Aorta (tissue), 5 donors: Measurements from ENCODE around the gene VPS35L. TPM values are rescaled to one million over a fixed set of nuclear protein-coding genes. Genes with fewer than 3 reads are reported as not detected.
A peak's percentile ranks its signal among the peaks of the same experiment; 100 is the strongest.
"Not testable (repeated sequence)": the region's sequence is repeated elsewhere in the genome, so short reads cannot be mapped to it uniquely, and the experiment has no call there.

Source experiments
- ATAC-seq: fragments of 200-7000 bp; cut with Tn5 transposase; one replicate; pipeline ENCODE4 v1.9.1; 2022; ENCODE audit warnings: moderate library complexity; ENCODE audit not compliant: low FRiP score
- DNase-seq, 2 donors: peaks; one replicate each; pipeline ENCODE4 v3.0.0-alpha.2; 2020
- H3K27ac ChIP-seq, 2 donors: one replicate each; pipeline ENCODE4 v1.5.1; 2013; ENCODE audit warnings: low read length in 2 of 2, mild to moderate bottlenecking in 2 of 2, moderate library complexity in 2 of 2, control low read depth in 1 of 2, inconsistent platforms in 1 of 2, low read depth in 1 of 2
- H3K27me3 ChIP-seq, 2 donors: one replicate each; pipeline ENCODE4 v1.6.1; 2013; ENCODE audit warnings: control low read depth in 1 of 2, low read length in 1 of 2, mild to moderate bottlenecking in 1 of 2, moderate library complexity in 1 of 2; ENCODE audit not compliant: insufficient read depth in 2 of 2, control insufficient read depth in 1 of 2
- H3K36me3 ChIP-seq, 2 donors: one replicate each; pipeline ENCODE4 v1.6.1; 2013; ENCODE audit warnings: control low read depth in 1 of 2, low read length in 1 of 2, mild to moderate bottlenecking in 1 of 2; ENCODE audit not compliant: insufficient read depth in 2 of 2, control insufficient read depth in 1 of 2
- H3K4me1 ChIP-seq, 2 donors: one replicate each; pipeline ENCODE4 v1.6.1; 2013; ENCODE audit warnings: low read length in 2 of 2, control low read depth in 1 of 2, mild to moderate bottlenecking in 1 of 2, moderate library complexity in 1 of 2; ENCODE audit not compliant: insufficient read depth in 2 of 2, control insufficient read depth in 1 of 2
- H3K4me3 ChIP-seq, 2 donors: one replicate each; pipeline ENCODE4 v1.5.1; 2013; ENCODE audit warnings: low read length in 2 of 2, control low read depth in 1 of 2, mild to moderate bottlenecking in 1 of 2
- H3K9me3 ChIP-seq: one replicate; pipeline ENCODE4 v1.6.1; 2013; ENCODE audit warnings: mild to moderate bottlenecking, low read length; ENCODE audit not compliant: control insufficient read depth
- WGBS, 2 donors: extraction: QIAGEN DNeasy Blood & Tissue Kit; methylation state at CpG; one replicate each; pipeline ENCODE4 v1.1.7; 2013; 5-methylcytosine and 5-hydroxymethylcytosine counted together
- intact Hi-C, 2 donors: fragments of 100-400 bp; cut with DNase I; formaldehyde crosslinking; loops; one replicate each; pipeline versions ENCODE4 v1.14.2 to v1.15.0; 2022
- polyA plus RNA-seq, 2 donors: library from polyadenylated mRNA; stranded (reverse); fragments of 200-250 nt; gene quantifications; one replicate each; pipeline ENCODE4 v1.2.3, GENCODE V29; 2013
- total RNA-seq, 2 donors: library from RNA; stranded (reverse); fragmentation: NEBNext Ultra II Directional; extraction: Animal tissue kit (Norgen Biotek cat#: 25700); gene quantifications; one replicate each; pipeline ENCODE4 v1.2.1, GENCODE V29; 2021
- donor health status: healthy with polysubstance abuse.
- donor health status: Bipolar disorder and iron deficiency.
- donor health status: DM: no; HTN: no; CAD: no.
- donor health status: DM: no; HTN: no; CAD: no.
- donor health status: DM: yes; HTN: yes; CAD: no.

VPS35L gene
- total and polyA plus RNA-seq, 4 donors: 31.4 to 66.8 (median 40.8) TPM

- ATAC-seq: no peak
- no peak for DNase-seq
- Histone ChIP-seq H3K9me3 (no peaks in the 10 kb centered on the region), H3K27me3 (no peaks in the 10 kb centered on the region), H3K4me1 (peaks cover 0 to 3% of the 10 kb centered on the region in 2 donors), H3K27ac (no peak overlapping the region), H3K4me3 (peak overlapping the region; percentile 30 to 87), H3K36me3 (peaks cover 0 to 4% of the 10 kb centered on the region in 2 donors)
- 1 to 2% methylated on average over 19 of the region's 19 CpGs for WGBS, 2 donors
- intact Hi-C loops: no loop called here
Measured at GRCh38 chr16:19524616-19525384, 30.7 kb upstream of the VPS35L start.

DNA sequence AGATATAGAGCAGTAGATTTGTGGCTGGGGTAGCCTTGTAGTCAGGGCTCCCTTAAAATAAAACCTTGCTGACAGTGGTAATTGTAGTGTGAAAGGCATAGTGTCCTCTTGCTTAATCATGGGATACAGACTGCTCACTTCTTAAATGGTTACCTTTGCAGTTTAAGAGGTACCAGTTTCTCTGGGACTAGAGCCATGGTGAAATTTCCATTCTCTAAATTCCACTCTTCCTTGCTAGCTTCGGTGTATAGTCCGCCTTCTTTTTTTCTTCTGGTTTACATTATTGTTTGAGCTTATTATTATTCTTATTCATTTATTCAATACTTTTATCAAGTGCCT is 30.1 kb upstream of the VPS35L start:
- Histone ChIP-seq H3K36me3 (peaks cover 0 to 4% of the 10 kb centered on the region in 2 donors), H3K4me1 (peaks cover 0 to 3% of the 10 kb centered on the region in 2 donors), H3K27me3 (no peaks in the 10 kb centered on the region), H3K27ac (no peak overlapping the region), H3K9me3 (no peaks in the 10 kb centered on the region), H3K4me3 (no peak overlapping the region)
- ATAC-seq (no peak), DNase-seq (no peak)
- 39 to 45% methylated on average over 2 of the region's 2 CpGs for WGBS, 2 donors
- intact Hi-C loops: no loop called here

- Histone ChIP-seq H3K9me3 (no peaks in the 10 kb centered on the region), H3K27ac (no peak overlapping the region), H3K4me3 (no peak overlapping the region), H3K27me3 (no peaks in the 10 kb centered on the region), H3K4me1 (no peaks in the 10 kb centered on the region), H3K36me3 (peaks cover 0 to 4% of the 10 kb centered on the region in 2 donors)
- intact Hi-C loops: no loop called here
- 89 to 90% methylated on average over 1 of the region's 1 CpG for WGBS, 2 donors
- ATAC-seq (no peak), DNase-seq (no peak)
Measured at GRCh38 chr16:19527161-19527560, 28.3 kb upstream of the VPS35L start.

- Histone ChIP-seq H3K27ac (no peak overlapping the region), H3K9me3 (no peaks in the 10 kb centered on the region), H3K4me3 (no peak overlapping the region), H3K36me3 (peaks cover 0 to 4% of the 10 kb centered on the region in 2 donors), H3K4me1 (no peaks in the 10 kb centered on the region), H3K27me3 (no peaks in the 10 kb centered on the region)
- intact Hi-C loops: no loop called here
- ATAC-seq (no peak), DNase-seq (no peak)
- WGBS, 2 donors: 98 to 99% methylated on average over 3 of the region's 3 CpGs
Measured at GRCh38 chr16:19528666-19529065, 26.8 kb upstream of the VPS35L start.

GRCh38 chr16:19532601-19533000 is 22.9 kb upstream of the VPS35L start:
- intact Hi-C loops: no loop called here
- Histone ChIP-seq H3K4me3 (no peak overlapping the region), H3K27me3 (no peaks in the 10 kb centered on the region), H3K4me1 (no peaks in the 10 kb centered on the region), H3K36me3 (peaks cover 0 to 8% of the 10 kb centered on the region in 2 donors), H3K27ac (no peak overlapping the region), H3K9me3 (no peaks in the 10 kb centered on the region)
- ATAC-seq (no peak), DNase-seq (no peak)
- WGBS, 2 donors: 80 to 94% methylated on average over 1 of the region's 1 CpG

- 96% methylated on average over 6 of the region's 6 CpGs for WGBS, 2 donors
- Histone ChIP-seq H3K27me3 (no peaks in the 10 kb centered on the region), H3K27ac (no peak overlapping the region), H3K9me3 (no peaks in the 10 kb centered on the region), H3K4me3 (no peak overlapping the region), H3K4me1 (no peaks in the 10 kb centered on the region), H3K36me3 (peaks cover 3 to 6% of the 10 kb centered on the region in 2 donors)
- intact Hi-C loops: no loop called here
- ATAC-seq (no peak), DNase-seq (no peak)
Measured at GRCh38 chr16:19540241-19540970, 15.1 kb upstream of the VPS35L start.

DNA sequence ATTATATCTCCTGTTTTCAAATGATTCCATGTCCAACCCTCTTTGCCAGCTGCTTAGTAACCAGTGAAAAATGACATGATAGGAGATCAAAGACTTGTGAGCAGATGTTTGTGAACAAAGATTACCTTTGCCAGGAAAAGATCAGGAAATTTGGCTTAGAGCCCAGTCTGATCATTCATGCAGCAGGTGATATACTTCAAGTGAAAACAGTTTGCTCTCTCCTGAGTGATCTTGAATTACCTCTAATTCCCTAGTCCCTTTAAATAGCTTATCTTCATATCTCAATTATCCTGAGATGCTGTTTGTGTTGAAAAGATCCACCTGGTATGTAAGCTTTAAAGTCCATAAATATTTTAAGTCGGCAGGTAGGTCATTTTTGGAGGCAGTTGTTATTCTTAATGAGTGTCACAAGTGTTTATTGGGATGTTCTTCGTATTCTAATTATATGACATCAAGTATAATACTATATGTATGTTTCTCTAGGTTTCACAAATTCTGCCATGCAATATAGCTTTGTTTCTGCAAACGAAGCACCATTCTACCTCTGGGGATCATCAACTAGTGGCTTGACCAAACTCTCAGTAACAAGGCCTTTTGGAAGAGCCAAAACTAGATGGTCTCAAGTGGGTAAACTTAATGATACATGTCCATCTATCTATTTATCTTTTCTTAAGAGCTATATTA is 13.2 kb upstream of the VPS35L start:
- 93 to 94% methylated on average over 3 of the region's 3 CpGs for WGBS, 2 donors
- intact Hi-C loops: no loop called here
- H3K9me3 ChIP-seq: no peaks in the 10 kb centered on the region
- H3K27me3 ChIP-seq: no peaks in the 10 kb centered on the region
- ATAC-seq: no peak
- H3K4me1 ChIP-seq: no peaks in the 10 kb centered on the region
- H3K36me3 ChIP-seq: peaks cover 0 to 6% of the 10 kb centered on the region in 2 donors
- no peak overlapping the region for H3K27ac ChIP-seq
- H3K4me3 ChIP-seq: no peak overlapping the region
- DNase-seq: no peak

- 74 to 80% methylated on average over 10 of the region's 10 CpGs for WGBS, 2 donors
- H3K27me3 ChIP-seq, H3K27ac ChIP-seq, H3K4me1 ChIP-seq, ATAC-seq, H3K4me3 ChIP-seq, DNase-seq, intact Hi-C loops, H3K36me3 ChIP-seq, H3K9me3 ChIP-seq: not testable (repeated sequence)
Measured at GRCh38 chr16:19543278-19543996, 12.1 kb upstream of the VPS35L start.
